NB4 (cell line): ENCODE measurements around the gene BRD7.

Experiments
- DNase-seq: peaks from one replicate; pipeline ENCODE4 v3.0.0; 2010; ENCODE audit warnings: low read depth
- H3K4me3 ChIP-seq: one replicate; pipeline ENCODE4 v1.5.1; 2011; ENCODE audit warnings: mild to moderate bottlenecking, low read depth, low read length, moderate library complexity
- MYC ChIP-seq: IDR thresholded peaks from 2 replicates; pipeline ENCODE4 v1.6.1; 2011; ENCODE audit warnings: low read depth, low read length
- POLR2A ChIP-seq: IDR thresholded peaks from 2 replicates; pipeline ENCODE4 v1.6.1; 2011; ENCODE audit warnings: mild to moderate bottlenecking; ENCODE audit not compliant: insufficient read length; ENCODE audit errors: extremely low read depth
- TF ChIP-seq, protein P1 (sequence below): IDR thresholded peaks from one replicate; pipeline ENCODE4 v1.5.1; 2012; ENCODE audit warnings: low read depth, low read length
- TF ChIP-seq, protein P2 (sequence below): IDR thresholded peaks from 2 replicates; pipeline ENCODE4 v1.6.1; 2011; ENCODE audit warnings: low read depth, low read length

The BRD7 gene

DNA sequence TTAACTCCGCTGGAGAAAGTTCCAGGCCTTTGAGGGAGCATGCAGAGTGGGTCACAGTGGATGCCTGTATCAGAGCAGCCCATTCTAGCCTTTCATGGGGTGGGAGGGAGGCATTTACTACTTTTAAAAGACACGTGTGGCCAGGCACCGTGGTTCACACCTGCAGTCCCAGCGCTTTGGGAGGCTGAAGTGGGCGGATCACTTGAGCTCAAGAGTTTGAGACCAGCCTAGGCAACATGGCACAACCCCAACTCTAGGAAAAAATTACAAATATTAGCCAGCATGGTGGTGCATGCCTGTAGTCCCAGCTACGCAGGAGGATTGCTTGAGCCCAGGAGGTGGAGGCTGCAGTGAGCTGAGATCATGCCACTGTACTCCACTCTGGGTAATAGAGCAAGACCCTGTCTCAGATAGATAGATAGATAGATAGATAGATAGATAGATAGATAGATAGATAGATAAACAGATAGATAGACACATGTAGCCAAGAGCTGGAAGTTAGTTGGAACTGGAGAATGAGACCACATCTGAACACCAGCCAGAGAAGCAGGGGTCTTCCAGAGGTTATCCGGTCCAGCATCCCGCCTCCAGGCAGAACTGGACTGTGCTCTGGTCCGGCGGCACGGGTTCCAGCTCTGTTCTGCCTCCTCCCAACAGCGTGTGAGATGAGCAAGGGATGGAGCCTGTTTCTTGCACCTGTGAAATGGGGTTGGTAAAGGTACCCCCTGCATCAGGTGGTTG lies 98.8 kb downstream of the BRD7 start:
- TF ChIP-seq, protein P1, sequence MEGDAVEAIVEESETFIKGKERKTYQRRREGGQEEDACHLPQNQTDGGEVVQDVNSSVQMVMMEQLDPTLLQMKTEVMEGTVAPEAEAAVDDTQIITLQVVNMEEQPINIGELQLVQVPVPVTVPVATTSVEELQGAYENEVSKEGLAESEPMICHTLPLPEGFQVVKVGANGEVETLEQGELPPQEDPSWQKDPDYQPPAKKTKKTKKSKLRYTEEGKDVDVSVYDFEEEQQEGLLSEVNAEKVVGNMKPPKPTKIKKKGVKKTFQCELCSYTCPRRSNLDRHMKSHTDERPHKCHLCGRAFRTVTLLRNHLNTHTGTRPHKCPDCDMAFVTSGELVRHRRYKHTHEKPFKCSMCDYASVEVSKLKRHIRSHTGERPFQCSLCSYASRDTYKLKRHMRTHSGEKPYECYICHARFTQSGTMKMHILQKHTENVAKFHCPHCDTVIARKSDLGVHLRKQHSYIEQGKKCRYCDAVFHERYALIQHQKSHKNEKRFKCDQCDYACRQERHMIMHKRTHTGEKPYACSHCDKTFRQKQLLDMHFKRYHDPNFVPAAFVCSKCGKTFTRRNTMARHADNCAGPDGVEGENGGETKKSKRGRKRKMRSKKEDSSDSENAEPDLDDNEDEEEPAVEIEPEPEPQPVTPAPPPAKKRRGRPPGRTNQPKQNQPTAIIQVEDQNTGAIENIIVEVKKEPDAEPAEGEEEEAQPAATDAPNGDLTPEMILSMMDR = no peak
- TF ChIP-seq, protein P2, sequence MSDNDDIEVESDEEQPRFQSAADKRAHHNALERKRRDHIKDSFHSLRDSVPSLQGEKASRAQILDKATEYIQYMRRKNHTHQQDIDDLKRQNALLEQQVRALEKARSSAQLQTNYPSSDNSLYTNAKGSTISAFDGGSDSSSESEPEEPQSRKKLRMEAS = no peak
- TF ChIP-seq POLR2A (no peak), MYC (no peak)

DNA sequence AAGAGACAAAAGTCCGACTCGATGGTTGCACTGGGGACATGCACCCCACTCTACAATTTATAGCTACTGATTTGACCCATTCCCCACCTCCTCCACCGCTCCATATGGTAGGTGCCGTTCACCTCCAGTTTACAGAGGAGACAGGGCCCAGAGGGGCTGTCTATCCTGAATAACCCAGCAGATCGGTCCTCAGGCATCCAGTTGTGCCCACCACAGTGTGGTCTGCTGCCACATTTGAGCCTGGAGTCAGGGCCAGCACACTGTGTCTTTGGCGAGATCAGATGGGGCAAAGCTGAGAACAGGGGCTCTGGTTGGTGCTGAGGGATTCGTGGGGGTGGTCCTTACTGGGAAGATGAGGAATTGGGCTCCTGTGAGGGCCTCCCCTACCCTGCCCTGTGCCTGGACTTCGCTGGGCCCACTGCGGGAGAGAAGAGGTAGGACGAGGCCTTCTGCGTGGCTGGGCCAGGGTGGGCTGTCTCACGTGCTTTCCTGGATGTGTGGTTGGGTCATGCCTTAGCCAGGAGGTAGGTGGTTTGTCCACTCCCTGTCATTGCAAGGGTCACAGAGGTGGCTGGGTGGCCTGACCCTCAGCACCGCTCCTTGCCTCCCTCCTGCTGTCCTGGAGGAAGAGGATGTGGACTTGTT lies 99.6 kb downstream of the BRD7 start:
- TF ChIP-seq, protein P1 = no peak
- TF ChIP-seq, protein P2 = no peak
- TF ChIP-seq MYC (no peak), POLR2A (no peak)
- DNase-seq = no peak
- H3K4me3 ChIP-seq = no peak overlapping the region

More for the DNA sequence above, 98.8 kb downstream of the BRD7 start:
- no peak for DNase-seq
- no peak overlapping the region for H3K4me3 ChIP-seq

DNA sequence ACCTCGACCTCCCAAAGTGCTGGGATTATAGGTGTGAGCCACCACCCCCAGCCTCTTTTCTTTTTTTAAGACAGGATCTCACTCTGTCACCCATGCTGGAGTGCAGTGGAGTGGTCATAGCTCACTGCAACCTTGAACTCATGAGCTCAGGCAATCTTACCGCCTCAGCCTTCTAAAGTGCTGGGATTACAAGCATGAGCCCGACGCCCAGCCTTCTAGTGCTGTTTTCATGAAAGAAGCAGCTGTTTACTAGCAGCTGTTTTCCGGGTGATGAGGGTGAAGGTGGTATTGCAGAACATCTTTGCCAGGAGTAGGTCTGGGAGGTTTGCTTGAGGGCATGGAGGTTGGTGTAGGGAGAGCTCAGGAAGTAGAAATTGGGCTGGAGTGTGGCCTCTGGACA lies 100.4 kb downstream of the BRD7 start:
- no peak overlapping the region for H3K4me3 ChIP-seq
- TF ChIP-seq, protein P1 = no peak
- TF ChIP-seq, protein P2 = no peak
- no peak for TF ChIP-seq MYC
- no peak for TF ChIP-seq POLR2A
- no peak for DNase-seq

DNA sequence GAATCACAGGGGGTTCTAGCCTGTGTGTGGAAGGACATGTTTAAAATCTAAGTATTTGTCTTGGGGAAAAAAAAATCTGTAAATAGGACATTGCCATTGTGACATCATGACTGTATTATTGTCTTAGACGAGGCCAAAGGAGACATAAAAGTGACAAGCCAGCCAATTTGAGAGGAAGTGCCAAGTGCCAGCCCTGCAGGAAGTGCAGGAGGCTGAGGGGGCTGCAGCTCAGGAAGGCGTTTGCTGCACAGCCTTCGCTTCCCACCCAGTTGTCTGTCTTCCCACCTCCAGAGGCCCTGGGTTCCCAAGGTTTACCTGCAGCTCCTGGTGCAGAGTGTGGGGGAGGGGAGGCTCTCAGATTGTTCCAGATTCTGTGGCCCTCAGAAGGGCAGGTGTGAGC lies 101.1 kb downstream of the BRD7 start:
- TF ChIP-seq, protein P2 = 0 out of 2 replicates have a peak, but pooled peaks have one; percentile 3
- TF ChIP-seq, protein P1 = no peak
- no peak for TF ChIP-seq POLR2A
- peak; percentile 73 for DNase-seq
- peak overlapping the region; percentile 36 for H3K4me3 ChIP-seq

DNA sequence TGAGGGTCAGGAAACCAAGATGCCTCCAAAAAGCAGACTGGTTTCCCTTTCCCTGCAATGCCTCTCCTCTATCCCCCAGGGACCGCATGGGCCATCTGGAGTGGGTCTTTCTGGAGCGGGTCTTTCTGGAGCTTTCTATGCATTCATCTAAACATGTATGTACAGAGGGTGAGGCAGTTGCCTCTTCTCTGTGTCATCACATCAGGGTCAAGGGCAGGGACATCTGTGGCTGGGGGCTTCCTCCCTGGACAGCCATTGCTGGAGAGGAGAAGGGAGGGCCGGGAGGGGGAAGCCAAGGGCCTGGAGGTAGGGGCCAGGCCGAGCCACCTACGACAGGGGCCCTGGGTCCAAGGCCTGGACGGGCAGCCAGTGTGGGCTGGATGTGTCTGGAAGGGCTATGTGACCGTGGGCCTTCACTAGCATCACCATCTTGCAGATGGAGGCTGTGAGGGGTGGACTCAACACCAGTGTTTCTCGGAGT lies 101.6 kb downstream of the BRD7 start:
- DNase-seq = peak; percentile 43
- H3K4me3 ChIP-seq = peak overlapping the region; percentile 66
- TF ChIP-seq, protein P1 = no peak
- TF ChIP-seq POLR2A (no peak), MYC (no peak)
- TF ChIP-seq, protein P2 = no peak
